OCI-LY3 (cell line): ENCODE results near the gene C16orf74.

Experiments
- H2AFZ ChIP-seq: fragments of 200-600, 300-600 bp; shearing (Covaris generic); 2 replicates; pipeline ENCODE4 v1.6.0; 2014; ENCODE audit warnings: antibody characterized with exemption, low read depth, low read length
- H3K27ac ChIP-seq: fragments of 200-600, 300-600 bp; sonication (generic); 2 replicates; pipeline ENCODE4 v1.5.1; 2014; ENCODE audit warnings: mild to moderate bottlenecking, low read length, moderate library complexity, mixed read lengths
- H3K27me3 ChIP-seq: fragments of 200-600, 300-600 bp; sonication (generic); 2 replicates; pipeline ENCODE4 v1.6.1; 2014; ENCODE audit warnings: low read depth, low read length, mixed read lengths
- H3K36me3 ChIP-seq: fragments of 200-600, 300-600 bp; sonication (generic); replicated peaks from 2 replicates; pipeline ENCODE3; 2014; ENCODE audit warnings: low read depth, low read length, mixed read lengths
- H3K4me1 ChIP-seq: fragments of 300-600, 200-600 bp; sonication (generic); 2 replicates; pipeline ENCODE4 v1.6.1; 2014; ENCODE audit warnings: low read length, mixed read lengths
- H3K4me2 ChIP-seq: fragments of 200-600, 300-600 bp; sonication (generic); 2 replicates; pipeline ENCODE4 v1.6.1; 2014; ENCODE audit warnings: low read length, mixed read lengths
- H3K4me3 ChIP-seq: fragments of 300-600, 200-600 bp; sonication (generic); 2 replicates; pipeline ENCODE4 v1.5.1; 2014; ENCODE audit warnings: antibody characterized with exemption, mild to moderate bottlenecking, low read length, moderate library complexity
- H3K79me2 ChIP-seq: fragments of 300-600, 200-600 bp; shearing (Covaris generic); 2 replicates; pipeline ENCODE4 v1.6.1; 2014; ENCODE audit warnings: mild to moderate bottlenecking, low read length, mixed read lengths
- H3K9ac ChIP-seq: fragments of 300-600, 200-600 bp; shearing (Covaris generic); 2 replicates; pipeline ENCODE4 v1.6.0; 2014; ENCODE audit warnings: mild to moderate bottlenecking, low read length, moderate library complexity
- H3K9me3 ChIP-seq: fragments of 200-600, 300-600 bp; shearing (Covaris generic); 2 replicates; pipeline ENCODE4 v1.6.1; 2014; ENCODE audit warnings: low read length, mixed read lengths; ENCODE audit not compliant: insufficient read depth
- H4K20me1 ChIP-seq: fragments of 200-600, 300-600 bp; sonication (generic); 2 replicates; pipeline ENCODE4 v1.6.1; 2016; ENCODE audit warnings: low read length, mixed read lengths; ENCODE audit not compliant: insufficient read depth
- CTCF ChIP-seq: fragments of 200-600, 300-600 bp; sonication (generic); IDR thresholded peaks from 2 replicates; pipeline ENCODE4 v1.5.1; 2014; ENCODE audit warnings: antibody characterized with exemption, low read length, low read depth
- EZH2phosphoT487 ChIP-seq: fragments of 200-600 bp; shearing (Covaris generic); IDR thresholded peaks from 2 replicates; pipeline ENCODE4 v1.6.1; 2018; ENCODE audit warnings: antibody characterized with exemption, mixed run types, low read depth

The C16orf74 gene

DNA sequence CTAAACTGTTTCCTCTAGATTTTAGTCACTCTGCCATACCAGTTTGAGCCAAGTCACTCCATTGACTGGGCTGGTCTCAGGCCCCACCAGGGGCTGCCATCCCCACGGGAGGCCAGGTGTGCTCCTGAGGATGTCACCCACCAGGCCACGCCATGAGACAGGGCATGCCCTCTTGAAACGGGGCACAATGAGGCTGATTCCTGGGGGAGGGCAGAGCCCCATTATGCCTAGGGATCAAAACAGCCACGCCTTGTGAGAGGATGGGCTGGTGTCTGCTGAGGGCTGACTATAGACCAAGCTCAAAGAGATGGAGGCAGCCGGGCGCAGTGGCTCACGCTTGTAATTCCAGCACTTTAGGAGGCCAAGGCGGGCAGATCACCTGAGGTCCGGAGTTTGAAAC is 83.6 kb downstream of the C16orf74 start:
- no peaks in the 10 kb centered on the region for H3K79me2 ChIP-seq
- no peak overlapping the region for H2AFZ ChIP-seq
- no peak for TF ChIP-seq EZH2phosphoT487
- no peak overlapping the region for H3K4me3 ChIP-seq
- no peak overlapping the region for H3K9ac ChIP-seq
- no peaks in the 10 kb centered on the region for H3K27me3 ChIP-seq
- H3K36me3 ChIP-seq, result peaks cover 63% of the 10 kb centered on the region
- H3K4me1 ChIP-seq, result no peaks in the 10 kb centered on the region
- H3K27ac ChIP-seq, result no peak overlapping the region
- no peaks in the 10 kb centered on the region for H3K9me3 ChIP-seq
- H3K4me2 ChIP-seq, result no peak overlapping the region
- H4K20me1 ChIP-seq, result peaks cover 8% of the 10 kb centered on the region

- TF ChIP-seq EZH2phosphoT487, result no peak
- TF ChIP-seq CTCF, result no peak
- H2AFZ ChIP-seq, result no peak overlapping the region
- H3K27ac ChIP-seq, result no peak overlapping the region
- no peaks in the 10 kb centered on the region for H3K79me2 ChIP-seq
- H3K4me3 ChIP-seq, result no peak overlapping the region
- no peaks in the 10 kb centered on the region for H3K27me3 ChIP-seq
- peaks cover 8% of the 10 kb centered on the region for H4K20me1 ChIP-seq
- H3K4me1 ChIP-seq, result no peaks in the 10 kb centered on the region
- peaks cover 61% of the 10 kb centered on the region for H3K36me3 ChIP-seq
- H3K9me3 ChIP-seq, result no peaks in the 10 kb centered on the region
- no peak overlapping the region for H3K4me2 ChIP-seq
- no peak overlapping the region for H3K9ac ChIP-seq
Observed at GRCh38 chr16:85665929-85666328, 85.0 kb downstream of the C16orf74 start.

DNA sequence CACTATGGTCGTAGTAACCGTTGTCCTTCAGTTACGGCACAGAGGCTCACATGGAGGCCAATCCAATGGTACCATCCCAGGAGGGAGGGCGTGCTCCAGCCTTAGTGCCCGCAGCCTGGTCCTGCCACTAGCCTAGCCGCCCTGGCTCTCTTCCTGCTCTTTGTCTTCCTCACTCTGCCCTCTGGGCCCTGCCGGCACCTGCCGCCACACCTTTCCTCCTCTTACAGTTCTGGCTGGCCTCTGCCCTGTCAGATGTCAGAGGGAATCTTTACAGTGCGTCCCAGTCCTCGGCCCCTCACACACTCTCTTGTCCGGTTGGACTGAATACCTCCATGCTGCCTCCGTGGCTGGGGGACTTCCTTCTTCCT is 85.5 kb downstream of the C16orf74 start:
- no peaks in the 10 kb centered on the region for H3K27me3 ChIP-seq
- H3K36me3 ChIP-seq, result peaks cover 55% of the 10 kb centered on the region
- H3K27ac ChIP-seq, result no peak overlapping the region
- no peaks in the 10 kb centered on the region for H3K4me1 ChIP-seq
- H3K4me3 ChIP-seq, result no peak overlapping the region
- H3K79me2 ChIP-seq, result no peaks in the 10 kb centered on the region
- no peak overlapping the region for H3K4me2 ChIP-seq
- no peak overlapping the region for H3K9ac ChIP-seq
- TF ChIP-seq EZH2phosphoT487, result no peak
- TF ChIP-seq CTCF, result no peak
- H3K9me3 ChIP-seq, result no peaks in the 10 kb centered on the region
- H2AFZ ChIP-seq, result no peak overlapping the region
- H4K20me1 ChIP-seq, result peaks cover 8% of the 10 kb centered on the region

DNA sequence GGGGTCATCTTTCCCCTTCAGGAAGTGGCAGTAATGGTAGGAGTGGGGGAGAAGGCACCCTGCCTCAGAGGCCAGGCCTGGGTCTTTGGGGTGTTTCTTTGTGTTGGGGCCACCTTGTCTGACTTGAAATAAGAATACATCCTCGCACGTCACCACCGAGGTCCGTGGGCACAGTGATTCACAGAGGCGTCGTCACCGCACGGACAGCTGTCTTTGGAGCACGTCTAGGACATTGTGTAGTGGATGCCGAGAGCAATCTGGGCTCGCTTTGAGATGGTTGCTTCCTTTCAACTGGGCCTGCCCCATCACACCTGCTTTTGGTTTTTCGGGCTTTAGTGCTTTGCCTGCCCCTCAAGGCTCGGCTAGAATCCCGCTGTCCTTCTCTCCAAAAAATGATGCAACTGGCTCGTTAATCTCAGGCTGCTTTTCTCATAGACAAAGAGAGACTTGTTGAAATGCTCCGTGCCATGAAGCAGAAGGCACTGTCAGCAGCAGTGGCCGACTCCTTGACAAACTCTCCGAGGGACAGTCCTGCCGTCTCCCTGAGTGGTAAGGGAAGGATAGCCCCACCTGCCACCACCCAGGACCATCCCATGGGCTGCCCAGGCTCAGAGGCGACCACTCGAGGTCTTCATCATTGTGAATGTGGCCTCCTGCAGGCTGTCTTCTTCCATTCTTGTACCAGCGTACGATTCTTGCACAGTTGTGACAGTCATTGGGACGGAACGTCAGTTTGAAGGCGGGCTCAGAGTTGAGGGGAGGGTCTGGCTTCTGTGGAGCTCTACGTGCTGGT is 86.1 kb downstream of the C16orf74 start:
- peaks cover 10% of the 10 kb centered on the region for H4K20me1 ChIP-seq
- H3K36me3 ChIP-seq, result peaks cover 50% of the 10 kb centered on the region
- H3K4me3 ChIP-seq, result no peak overlapping the region
- no peak overlapping the region for H2AFZ ChIP-seq
- H3K4me1 ChIP-seq, result no peaks in the 10 kb centered on the region
- H3K27me3 ChIP-seq, result no peaks in the 10 kb centered on the region
- TF ChIP-seq CTCF (no peak), EZH2phosphoT487 (no peak)
- H3K9ac ChIP-seq, result no peak overlapping the region
- H3K27ac ChIP-seq, result no peak overlapping the region
- no peak overlapping the region for H3K4me2 ChIP-seq
- H3K9me3 ChIP-seq, result no peaks in the 10 kb centered on the region
- no peaks in the 10 kb centered on the region for H3K79me2 ChIP-seq
